LNCAP (cell line): Measurements from ENCODE around the gene RHOBTB1.

Experiments used
- TF ChIP-seq, protein P1 (sequence below): fragments of 450-650 bp; IDR thresholded peaks from 2 replicates; pipeline ENCODE4 v1.5.1; 2017; ENCODE audit warnings: mild to moderate bottlenecking

The RHOBTB1 gene

DNA sequence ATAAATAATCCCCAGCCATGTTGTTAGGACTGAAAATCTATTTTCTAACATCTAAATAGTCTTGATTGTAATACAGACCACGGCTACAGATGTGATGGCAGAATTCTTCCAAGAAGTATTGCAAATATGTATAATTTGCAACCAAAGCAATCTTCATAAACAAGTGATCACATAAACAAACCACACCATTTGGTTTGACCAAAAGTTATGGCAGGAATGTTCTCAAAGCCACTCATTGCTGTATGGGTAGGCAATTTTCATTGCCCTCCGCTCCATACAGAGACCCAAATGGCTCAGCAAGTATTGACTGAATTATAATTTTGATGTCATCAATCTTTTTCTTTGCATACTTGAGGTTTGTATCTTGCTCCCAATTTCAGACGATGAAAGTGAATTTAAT is 19.0 kb upstream of the RHOBTB1 start:
- TF ChIP-seq, protein P1, sequence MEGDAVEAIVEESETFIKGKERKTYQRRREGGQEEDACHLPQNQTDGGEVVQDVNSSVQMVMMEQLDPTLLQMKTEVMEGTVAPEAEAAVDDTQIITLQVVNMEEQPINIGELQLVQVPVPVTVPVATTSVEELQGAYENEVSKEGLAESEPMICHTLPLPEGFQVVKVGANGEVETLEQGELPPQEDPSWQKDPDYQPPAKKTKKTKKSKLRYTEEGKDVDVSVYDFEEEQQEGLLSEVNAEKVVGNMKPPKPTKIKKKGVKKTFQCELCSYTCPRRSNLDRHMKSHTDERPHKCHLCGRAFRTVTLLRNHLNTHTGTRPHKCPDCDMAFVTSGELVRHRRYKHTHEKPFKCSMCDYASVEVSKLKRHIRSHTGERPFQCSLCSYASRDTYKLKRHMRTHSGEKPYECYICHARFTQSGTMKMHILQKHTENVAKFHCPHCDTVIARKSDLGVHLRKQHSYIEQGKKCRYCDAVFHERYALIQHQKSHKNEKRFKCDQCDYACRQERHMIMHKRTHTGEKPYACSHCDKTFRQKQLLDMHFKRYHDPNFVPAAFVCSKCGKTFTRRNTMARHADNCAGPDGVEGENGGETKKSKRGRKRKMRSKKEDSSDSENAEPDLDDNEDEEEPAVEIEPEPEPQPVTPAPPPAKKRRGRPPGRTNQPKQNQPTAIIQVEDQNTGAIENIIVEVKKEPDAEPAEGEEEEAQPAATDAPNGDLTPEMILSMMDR: no peak

DNA sequence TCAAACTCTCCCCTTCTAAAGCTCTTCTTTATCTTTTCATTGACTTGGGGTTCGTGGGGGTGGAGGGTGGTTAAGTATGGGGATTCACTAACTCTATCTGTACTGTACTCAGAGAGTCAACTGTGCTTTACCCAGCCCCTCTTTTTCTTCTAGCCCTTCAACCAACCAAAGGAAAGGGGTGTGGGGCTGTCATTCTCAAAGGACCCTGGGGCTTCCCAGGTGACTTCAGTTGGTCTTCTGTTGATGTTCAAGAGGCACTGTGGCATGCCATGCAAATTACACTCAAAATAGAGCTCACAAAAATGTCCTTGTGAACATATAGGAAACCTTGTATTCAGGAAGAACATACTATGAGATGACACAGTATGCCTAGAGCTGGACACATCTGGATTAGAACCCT is 16.9 kb upstream of the RHOBTB1 start:
- TF ChIP-seq, protein P1: no peak

DNA sequence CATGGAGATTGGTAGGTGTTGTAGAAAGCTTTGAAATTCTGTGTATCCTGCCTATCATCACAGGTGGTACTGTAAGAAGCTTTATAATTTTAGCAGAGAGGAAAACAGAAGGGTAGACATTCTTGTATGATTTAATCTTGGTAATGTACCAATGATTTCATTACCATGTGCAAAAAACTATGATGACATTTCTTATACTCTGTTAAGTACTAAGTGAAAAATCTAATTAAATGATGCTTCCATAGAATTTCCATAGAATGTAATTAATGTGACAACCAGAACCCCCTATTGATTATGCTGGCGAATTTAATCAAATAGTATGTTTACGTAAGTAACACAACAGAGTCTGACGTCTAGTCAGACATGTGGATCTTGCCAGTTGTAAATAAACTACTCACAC is 16.0 kb upstream of the RHOBTB1 start:
- TF ChIP-seq, protein P1: no peak

DNA sequence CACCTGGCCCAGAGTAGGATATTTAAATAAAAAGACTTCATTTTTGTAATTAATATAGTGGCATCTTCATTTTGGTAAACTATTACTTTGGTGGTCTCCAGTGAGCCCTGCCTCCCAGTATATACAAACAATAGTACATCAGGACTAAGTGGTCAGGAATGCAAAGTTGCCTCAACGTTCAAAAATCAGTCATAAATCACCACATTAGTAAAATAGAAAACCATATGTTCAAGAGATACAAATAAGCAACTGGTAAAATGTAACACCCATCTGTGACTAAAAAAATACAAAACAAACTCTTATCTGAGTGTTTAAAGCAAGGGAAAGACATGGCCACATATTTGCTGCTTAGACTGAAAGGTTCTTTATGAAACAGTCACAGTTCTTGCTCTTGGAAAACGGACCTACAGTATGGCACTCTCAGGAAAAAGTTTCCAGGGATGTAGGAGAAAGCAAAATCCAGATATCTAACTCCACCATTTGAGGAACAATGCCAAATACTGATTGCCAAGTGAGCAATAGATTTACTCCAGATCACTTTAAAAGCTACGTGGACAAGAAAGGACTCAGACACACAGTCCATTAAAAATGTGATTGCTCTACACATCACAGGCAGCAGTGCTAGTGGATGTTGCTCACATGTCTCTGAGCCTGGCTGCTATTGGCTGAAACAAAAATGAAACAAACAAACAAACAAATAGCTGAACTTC is 15.1 kb upstream of the RHOBTB1 start:
- TF ChIP-seq, protein P1: no peak

DNA sequence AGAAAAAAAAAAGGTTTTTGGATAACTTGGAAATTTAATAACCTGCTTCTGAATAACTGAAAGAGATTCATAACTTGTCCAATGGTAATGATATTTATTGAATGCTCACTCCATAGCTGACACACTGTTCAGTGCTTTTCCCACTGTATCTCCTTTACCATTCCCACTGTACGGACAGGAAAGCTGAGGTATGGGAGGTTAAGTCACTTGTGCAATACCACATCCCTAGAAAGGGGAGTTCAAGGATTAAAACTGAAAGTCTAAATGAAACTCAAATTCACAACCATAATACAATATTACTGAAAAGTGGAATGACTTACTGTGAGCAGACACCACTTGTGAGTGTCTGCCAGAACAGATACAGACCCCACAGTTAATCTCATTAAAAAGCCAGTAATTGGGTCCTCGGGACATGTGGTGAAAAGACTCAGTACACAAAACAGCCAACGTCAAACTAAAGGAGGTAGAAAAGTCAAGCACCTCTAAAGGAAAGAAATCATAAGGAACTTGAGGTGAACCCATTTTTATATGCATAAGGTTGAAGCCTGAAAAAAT is 13.8 kb upstream of the RHOBTB1 start:
- TF ChIP-seq, protein P1: no peak

DNA sequence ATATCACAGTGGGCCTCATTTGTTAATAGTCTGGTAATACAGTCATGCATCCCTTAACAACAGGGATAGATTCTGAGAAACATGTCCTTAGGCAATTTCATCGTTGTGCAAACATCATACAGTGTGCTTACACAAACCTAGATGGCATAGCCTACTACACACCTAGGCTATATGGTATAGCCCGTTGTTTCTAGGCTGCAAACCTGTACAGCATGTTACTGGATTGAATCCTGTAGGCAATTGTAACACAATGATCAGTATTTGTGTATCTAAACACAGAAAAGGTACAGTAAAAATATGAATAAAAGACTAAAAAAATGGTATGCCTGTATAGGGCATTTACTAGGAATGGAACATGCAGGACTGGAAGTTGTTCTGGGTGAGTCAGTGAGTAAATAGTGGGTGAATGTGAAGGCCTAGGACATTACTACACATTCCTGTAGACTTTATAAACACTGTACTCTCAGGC is 12.0 kb upstream of the RHOBTB1 start:
- TF ChIP-seq, protein P1: no peak

DNA sequence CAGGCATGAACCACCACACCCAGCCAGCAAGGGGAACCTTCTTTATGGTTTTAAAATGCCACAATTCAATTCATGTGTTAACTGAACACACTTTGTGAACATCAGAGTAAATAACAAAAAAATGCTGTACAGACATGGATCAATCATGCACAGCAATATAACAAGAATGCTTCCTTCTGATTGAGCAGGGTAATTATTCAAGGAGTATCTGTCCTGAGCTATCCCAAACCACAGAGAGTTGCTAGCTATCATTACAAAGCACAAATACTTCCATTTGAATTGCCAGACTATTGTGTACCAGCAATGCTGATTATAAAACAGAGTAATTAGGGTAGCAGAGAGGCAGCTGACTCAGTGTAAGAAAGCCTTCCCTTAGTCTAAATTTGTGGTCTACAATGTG is 11.3 kb upstream of the RHOBTB1 start:
- TF ChIP-seq, protein P1: no peak
